Activated CD8-positive, alpha-beta memory T cell treated with anti-CD3 and anti-CD28 coated beads, Interleukin-2, amount 50 U/mL, for 1 hour (primary cell): ENCODE results near the gene PCSK5.
"Not testable (repeated sequence)": the region's sequence is repeated elsewhere in the genome, so short reads cannot be mapped to it uniquely, and the experiment has no call there.

ENCODE experiments used
- DNase-seq: peaks from one replicate; pipeline ENCODE4 v3.0.0-alpha.2; 2020; ENCODE audit errors: extremely low read depth

The PCSK5 gene

DNA sequence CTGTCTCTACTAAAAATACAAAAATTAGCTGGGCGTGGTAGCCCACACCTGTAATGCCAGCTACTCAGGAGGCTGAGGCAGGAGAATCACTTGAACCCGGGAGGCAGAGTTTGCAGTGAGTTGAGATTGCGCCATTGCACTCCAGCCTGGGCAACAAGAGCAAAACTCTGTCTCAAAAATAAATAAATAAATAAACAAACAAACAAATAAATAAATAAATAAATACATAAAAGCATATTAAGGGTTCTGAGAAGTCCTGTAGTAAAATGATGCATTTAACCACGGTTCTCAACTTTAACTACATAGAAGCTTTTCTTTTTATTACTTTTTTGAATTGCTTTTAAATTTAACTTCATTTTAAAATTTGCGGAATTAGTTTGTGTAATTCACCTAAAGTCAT is 190.8 kb downstream of the PCSK5 start:
- not testable (repeated sequence) for DNase-seq

DNA sequence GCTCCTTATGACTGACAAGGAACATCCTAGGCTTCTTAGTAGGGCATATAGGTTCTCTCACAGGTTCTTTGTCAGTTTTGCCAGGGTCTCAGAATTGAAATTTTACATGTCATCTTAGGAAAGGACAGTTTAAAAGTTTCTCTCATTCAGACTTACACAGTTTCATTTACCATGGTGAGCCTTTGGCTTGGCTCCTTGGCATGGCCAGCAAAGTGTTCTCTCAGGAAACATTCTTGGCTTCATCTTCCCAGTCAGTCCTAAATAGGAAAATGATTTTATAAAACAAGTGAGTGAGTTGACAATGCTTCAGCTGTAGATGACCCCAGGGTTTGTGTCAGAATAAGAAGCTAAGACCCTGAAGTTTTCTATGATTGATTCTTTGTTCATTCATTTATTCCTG is 191.6 kb downstream of the PCSK5 start:
- DNase-seq: no peak

DNA sequence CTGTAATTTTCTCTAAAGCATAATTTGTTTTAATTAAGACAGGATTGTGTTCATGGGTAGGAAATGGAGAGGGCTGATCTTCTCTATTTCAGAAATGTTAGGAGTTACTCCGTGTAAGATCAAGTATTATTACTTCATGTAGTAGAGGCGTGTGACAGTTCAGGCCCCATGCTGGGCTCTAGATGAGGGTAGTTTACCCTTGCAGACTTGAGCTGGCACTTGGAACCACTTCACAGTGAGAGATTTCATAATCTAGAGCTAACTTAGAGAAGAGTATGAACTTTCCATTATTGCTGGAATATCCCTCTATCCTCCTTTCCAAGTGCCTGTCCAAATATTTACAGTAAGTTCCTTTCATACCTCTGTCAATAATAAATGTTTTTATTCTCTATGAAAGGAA is 195.1 kb downstream of the PCSK5 start:
- no peak for DNase-seq

DNA sequence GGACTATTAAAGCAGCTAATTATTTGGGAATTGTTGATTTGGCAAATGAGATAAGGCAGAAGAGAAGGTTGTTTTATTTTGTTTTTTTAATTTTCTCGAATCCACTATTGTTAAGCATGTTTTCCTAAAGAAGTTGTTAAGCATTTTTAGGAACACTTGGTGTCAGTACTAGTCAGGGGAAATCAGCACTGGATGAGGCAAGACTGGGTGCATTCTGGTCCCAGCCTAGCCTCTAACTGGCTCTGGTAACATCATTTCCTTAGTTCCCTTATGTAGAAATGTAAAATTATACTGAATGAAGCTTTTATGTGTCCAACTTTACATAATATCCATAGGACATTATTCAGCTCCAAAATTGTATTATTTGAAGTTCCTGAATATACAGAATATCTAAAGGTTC is 196.1 kb downstream of the PCSK5 start:
- DNase-seq: no peak

DNA sequence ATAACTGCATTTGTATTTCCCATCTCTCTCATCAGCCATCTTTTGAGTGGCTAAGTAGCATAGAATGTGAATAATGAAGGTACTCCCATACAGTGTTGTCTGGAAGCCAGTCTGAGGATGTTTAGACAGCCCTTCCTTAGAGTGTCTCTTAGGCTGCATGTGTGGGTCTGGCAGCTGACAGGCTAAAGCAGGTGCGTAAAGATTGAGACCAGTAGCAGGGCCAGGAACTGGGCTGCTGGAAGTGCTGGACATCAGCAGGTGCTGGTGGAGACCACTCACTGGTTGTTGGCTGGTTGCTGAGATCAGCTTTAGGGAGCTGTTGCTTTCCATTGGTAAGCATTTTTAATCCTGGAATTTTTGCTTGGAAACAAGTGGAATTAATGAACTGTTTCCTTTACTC is 197.5 kb downstream of the PCSK5 start:
- no peak for DNase-seq

DNA sequence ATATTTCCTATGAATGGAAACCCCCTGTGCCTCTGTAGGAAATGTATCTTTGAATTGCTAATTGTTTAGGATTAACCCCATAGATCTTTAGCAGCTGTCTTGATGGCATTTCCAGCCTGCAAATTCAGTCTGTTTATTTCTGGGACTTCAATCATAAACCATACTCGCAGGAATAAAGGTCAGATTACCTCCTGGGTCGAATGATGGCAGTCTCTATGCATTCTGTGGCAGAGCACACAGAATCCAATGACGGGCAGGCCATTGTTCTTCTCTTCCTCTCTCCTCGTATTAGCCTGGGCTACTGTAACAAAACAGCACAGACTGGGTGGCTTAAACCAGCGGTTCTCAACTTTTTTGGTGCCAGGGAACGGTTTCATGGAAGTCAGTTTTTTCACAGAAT is 199.9 kb downstream of the PCSK5 start:
- DNase-seq: no peak

DNA sequence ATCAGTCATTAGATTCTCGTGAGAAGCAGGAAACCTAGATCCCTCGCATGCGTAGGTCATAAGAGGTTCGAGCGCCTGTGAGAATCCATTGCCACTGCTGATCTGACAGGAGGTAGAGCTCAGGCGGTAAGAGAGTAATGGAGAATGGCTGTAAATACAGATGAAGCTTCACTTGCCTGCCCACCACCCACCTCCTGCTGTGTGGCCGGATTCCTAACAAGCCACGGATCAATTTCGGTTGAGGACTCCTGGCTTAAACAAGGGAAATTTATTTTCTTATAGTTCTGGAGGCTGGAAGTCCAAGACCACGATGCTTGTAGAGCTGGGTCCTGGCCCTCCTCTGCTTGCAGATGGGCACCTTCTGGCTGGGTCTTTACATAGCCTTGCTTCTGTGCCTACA is 200.4 kb downstream of the PCSK5 start:
- DNase-seq: no peak

DNA sequence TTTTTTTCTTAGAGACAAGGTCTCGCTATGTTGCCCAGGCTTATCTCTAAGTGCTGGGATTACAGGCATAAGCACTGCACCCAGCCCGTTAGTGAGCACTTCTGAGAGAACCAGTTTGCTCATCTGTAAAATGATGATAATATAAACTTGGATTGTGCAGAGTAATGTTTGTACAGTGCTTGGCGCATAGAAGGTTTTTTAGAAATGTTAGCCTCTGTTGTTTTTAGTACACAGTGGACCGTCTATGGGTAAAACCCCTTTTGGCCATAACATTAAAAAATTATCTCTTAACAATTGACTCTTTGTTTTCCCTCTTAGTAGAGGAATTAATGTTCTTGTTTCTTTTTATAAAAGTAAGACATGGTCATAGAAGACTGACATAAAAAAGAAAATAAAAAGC is 202.1 kb downstream of the PCSK5 start:
- DNase-seq: no peak

DNA sequence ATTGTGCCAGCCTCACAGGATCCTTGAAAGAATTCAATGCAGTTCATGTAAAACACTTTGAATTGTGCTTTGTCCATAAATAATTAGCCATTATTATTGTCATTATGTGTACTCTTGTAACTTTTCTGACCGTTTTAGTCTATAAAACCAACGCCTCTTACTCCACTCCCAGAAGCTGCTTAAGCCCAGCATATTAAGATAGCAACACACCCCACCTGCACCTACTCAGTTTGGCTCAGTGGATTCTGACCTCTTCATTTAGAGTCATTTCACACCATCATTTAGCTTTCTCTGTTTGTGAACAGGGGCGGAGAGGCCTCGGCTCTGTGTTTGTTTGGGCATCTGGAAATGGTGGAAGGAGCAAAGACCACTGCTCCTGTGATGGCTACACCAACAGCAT is 205.1 kb downstream of the PCSK5 start:
- DNase-seq: no peak

DNA sequence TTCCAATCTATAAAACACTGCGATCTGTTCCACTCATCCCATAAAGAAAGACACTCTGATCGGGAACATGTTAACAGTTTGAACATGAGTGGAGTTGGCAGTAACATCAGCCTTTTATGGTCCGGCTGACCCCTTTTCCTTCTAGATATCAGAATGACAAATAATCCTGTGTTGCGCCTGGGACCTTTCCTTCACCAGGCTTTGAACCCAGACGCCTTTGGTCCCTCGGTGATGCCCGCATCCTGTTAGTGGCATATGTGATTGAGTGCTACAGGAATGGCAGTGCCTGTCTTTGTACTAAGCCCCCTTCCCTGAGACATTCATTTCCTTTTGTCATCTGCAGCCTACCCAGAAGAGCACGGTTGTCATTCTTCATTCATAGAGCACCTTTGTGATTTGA is 209.0 kb downstream of the PCSK5 start:
- no peak for DNase-seq

DNA sequence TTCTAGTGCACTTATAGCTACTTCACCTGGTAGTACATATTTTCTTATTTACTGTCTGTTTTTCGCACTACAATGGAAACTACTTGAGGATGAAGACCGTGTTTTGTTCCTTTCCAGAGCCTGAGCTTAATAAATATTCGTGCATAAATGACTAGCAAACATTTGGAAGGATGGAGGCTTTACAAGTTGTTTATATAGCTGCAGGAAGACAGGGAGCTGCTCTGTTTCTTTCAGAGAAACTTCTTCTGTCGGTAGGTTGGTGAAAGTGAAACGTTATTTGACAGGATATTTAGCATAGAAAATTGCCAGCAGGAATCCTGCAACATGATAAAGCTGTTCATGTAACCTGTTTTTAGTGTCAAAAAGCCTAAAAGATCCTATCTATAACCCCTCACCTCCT is 210.6 kb downstream of the PCSK5 start:
- DNase-seq: no peak

DNA sequence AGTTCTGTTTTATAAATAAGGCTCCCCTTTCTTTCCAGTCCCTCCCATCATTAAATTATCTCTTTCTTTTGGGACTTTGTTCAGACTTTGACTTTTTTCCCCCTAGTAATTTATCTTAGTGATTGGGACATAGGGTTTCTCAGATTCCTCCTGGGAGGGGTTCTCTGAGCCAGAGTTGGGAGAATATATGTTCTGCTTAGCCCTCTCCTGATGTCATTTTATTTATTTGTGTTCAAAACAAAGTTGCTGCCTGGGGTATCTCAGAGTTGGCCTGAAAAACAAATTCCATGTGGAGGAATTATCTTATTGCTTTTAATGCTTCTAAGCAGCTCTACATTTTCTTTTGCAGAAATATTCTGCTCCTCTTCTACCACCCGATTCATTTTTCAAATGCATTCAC is 211.0 kb downstream of the PCSK5 start:
- no peak for DNase-seq

DNA sequence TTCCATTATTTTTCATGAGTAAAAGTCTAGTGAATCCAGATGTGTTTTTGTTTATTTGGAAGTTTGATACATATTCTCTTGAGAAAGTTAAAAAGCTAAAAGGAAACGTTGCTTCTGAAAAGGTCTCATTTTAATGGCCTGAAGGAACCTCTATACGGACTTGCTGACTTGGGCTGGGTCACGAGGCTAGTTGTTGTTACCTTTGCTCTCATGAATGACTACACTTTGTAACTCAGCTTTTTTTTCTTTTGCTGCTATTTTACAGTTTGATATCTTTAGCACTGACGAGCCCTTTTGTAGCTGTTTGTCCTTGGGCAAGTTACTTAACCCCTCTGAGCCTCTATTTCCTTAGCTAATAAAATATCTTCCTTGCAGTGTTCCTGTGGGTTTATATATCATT is 211.5 kb downstream of the PCSK5 start:
- DNase-seq: no peak

DNA sequence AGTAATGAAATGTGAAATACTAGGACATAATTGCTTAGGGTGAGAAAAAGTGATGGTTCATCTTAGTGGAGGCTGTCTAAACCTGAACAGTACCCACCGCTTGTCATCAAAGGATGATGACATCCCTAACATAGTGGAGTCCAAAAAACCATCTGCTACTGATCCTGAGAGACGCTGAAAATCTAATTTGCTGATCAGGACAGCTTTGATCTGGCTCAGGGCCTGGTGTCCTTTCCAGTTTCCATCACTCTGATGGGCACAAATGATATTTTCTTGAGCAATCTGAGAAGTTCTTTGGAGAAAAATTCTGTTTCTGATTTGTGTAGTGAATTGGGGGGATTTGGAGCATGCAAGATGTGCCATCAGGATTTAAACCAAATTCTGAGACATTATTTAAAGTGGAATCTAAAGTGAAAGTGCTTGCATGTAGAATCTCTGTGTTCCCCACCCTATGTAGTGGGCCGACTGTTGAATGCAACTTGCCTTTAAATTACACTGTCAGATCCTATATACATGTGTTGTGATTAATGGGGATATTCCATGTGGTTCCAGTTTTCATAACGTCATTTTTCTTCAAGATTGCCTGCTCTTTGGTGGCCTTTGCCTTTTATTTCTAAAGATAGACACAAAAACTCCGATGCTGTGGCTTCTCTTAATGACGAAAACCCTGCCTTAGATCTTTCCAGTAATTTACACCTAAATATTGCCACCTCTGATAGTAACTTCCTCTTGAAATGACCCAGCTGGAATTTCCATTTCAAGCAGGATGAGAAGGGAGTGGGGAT is 213.2 kb downstream of the PCSK5 start:
- DNase-seq: no peak

DNA sequence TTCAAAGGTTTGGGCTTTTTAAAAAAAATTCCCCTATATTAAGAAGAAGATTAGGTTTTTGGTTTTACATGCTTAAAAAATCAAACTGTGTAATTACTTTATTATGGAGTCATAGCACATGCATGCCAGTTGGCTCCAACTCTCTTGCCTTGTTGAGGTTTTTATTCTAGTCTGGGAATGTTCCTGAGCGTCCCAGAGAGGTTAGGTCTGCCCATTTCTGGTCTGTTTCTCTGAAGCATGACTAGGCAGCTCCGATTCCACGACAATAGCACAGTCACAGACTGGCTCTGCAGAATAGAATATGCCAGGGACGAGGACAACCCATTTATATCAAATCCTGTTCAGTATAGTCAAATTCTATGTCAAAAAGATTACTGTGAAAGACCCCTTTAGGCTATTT is 217.0 kb downstream of the PCSK5 start:
- no peak for DNase-seq

DNA sequence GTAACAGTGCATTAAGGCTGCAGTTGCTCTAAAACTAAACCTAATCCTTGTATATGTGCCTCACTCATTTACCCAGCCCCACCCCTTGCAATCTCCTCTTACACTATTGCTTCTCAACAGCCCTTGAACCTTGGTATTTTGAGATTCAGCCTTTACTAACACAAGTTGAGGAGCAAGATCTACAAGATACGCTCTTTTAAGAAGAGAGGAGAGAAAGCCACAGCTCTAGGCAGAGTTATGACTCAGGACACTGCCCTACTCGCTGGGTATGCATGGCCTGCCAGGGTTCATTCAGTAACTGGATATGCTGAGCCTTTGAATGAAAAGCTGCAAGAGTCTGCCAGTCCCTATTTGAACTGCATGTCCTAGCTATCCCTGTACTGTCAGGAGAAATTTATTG is 219.5 kb downstream of the PCSK5 start:
- DNase-seq: no peak

DNA sequence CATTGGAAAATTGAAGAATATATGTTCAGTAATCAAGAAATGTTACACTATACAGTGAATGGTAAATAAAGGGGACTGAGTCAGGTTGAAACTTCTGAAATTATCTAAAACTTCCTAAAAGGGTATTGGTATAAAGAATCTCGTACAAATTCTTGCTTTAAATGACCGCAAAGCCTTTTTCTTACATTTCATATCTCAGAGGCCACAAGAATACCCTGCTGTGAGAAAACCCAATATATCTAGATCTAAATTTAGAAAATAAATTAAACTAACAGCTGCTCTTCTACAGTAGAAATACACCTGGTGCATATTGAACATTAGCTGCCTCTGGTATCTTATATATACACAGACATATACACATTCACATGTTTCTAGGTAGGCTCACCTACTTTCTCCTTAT is 221.7 kb downstream of the PCSK5 start:
- no peak for DNase-seq

DNA sequence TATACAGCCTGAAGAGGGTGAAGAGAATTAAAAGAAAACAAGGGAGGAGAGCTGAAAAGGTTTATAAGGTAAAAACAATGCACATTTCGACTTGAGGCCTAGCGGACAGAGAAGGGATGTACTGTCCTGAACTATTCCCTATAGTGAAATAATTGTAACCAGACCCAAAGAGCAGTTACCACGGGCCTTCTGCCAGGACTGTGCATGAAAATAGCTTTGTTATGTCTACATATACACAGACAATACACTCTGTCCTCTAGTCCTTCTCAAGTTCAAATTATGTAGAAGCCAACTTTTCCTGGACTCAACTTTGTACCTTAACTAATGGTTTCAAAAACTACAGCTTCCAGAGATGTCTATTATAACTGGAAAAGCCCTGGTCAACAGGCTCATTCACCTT is 223.7 kb downstream of the PCSK5 start:
- no peak for DNase-seq

DNA sequence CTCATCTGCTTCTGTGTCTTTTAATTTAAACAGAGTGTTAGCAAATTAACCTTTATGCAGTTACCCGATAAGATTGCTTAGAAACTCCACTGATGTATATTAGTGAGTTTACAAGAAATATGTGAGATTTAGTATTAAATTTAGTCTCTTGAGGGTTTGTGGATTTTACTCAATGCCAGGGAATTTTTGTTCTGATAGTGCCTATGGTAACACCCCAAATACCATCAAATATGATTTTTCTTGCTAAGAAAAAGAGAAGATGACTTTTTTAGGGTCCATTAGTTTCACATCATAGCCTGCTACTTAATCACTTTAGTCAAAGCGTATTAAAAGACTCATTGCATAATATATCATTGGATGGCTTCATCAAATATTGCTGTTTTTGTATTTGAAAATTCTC is 224.9 kb downstream of the PCSK5 start:
- DNase-seq: no peak

DNA sequence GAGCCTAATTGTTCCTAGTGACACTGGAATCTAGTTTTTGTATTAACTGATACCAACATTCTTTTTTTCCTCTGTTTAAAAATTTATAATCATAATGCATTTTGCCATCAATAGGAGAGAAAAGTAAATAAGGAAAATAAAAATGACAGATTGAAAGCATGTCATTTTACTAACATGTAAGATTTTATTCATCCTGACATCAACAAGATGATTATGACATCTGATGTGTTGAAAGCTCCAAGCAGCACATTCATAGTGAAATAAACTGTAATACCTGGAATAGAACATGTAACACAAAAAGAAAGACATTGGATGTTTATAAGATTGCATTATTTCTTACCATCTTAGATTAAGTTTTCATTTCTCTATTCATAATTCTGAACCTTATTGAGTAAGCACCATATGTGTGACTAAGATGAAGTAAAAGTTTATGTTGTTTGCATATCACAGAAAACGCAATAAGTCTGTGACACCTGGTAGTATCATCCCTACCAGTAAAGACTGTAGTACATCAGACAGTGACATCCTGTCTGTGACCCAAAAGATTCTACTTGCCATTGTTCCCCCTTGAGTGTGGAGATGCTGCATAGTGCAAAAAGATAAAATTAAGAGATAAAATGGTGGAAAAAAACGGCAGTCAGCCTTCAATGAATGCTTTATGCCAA is 225.6 kb downstream of the PCSK5 start:
- no peak for DNase-seq

DNA sequence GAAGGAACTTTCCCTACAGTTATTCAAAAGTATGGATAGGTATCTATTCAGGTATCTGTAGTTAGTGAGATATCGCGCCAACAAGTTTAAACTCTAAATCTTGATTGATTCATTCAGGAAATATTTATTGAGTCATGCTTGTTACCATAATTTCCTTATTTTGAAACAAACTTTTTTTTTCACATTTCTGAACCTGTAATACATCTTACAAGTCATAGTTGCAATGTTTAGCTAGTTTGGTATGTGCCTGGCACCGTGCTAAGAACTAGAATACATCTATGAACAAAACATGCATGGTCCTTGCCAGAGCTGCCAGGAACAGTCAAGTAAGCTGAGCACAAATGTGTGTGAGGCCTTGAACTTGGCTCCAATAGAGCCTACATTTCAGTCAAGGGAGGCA is 226.4 kb downstream of the PCSK5 start:
- no peak for DNase-seq

DNA sequence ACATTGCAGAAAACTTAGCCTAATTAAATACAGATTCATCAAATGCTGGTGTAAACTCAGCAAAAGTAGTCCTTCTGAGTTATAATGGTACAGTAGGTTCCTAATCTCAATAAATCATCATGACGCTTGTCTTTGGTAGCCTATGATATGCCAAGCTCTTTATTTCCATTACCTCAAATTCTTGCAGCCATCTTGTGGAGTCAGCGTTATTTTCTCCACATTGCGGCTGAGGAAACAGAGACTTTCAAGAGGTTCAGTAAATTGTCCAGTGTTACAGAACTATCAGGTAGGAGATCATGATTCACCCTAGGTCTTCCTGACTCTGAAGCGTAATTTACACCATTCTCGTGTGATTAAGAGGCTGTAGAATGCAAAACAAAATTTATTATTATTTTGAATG is 237.2 kb downstream of the PCSK5 start:
- DNase-seq: no peak

DNA sequence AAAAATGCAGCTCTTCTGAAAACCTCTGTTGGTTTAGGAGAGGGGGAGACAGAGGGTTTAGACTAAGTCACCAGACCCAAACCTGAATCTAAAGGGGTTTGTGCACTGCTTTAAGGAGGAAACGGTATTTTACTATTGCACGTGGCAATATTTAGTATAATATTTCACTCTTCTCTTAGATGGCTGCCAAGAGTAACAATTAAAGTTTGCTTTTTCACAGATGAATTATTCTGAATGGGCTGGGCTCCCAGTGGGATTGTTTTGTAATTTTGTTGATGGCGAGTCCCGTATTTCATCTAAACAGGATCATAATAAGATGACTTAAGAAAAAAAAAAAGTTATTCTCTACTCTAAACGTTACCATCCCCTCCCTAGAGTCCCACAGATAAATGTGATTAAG is 245.4 kb downstream of the PCSK5 start:
- no peak for DNase-seq

DNA sequence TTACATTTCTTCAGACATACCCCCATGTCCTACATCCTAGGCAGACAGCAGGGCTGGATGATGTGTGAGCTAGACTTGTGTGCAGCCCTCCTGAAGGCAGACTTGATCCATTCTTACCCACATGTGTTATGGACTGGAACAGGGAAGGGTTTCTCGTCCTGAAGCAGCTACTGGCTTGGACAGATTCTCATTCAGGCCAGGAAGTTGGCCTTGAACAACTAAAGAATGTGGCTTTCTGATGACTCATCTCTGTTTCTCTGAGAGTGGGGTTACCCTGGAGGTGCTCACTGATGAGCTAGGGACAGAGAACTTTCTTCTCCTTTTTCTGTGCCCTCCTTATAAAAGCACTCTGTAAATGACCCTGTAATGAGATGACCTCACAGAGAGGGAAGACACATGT is 246.5 kb downstream of the PCSK5 start:
- no peak for DNase-seq
